ENCODE results near the gene ZBTB38.

- TF ChIP-seq POLR2A (IDR thresholded peaks at IDR 0.05), result no peak
- no peak for TF ChIP-seq CTCF (IDR thresholded peaks at IDR 0.05 in 8 of 11, conservative IDR thresholded peaks at IDR 0.05 in 3 of 11)
- TF ChIP-seq POLR2AphosphoS5 (IDR thresholded peaks at IDR 0.05), result peak in 1 of 3 donors; percentile 40
Measured at GRCh38 chr3:141412087-141412935, 44.0 kb downstream of the ZBTB38 start.
